GM19099 (cell line): ENCODE data around the gene PPFIA2.

ENCODE experiments used
- POLR2A ChIP-seq: IDR thresholded peaks from 3 replicates; pipeline ENCODE4 v1.6.1; 2011; ENCODE audit warnings: low read depth; ENCODE audit not compliant: insufficient read length; ENCODE audit errors: extremely low read depth

The PPFIA2 gene

DNA sequence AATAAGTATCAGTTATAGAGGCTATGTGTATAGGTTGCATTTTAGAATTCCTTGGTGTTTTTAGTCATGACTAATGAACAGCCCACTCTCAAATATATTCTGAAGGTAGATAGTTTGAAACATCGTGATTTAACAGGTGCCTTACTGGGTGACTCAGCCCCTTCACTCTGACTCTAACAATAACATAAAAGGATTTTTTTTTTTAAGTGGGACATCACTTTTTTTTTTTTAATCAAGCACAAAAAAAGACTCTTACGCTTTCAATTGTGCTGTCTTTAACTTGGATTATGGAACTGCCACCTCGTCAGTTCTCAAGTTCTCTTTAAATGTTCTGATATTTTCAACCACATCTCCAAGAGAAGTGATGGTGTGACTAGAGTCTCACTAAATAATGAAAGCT is 46.6 kb downstream of the PPFIA2 start:
- no peak for TF ChIP-seq POLR2A

DNA sequence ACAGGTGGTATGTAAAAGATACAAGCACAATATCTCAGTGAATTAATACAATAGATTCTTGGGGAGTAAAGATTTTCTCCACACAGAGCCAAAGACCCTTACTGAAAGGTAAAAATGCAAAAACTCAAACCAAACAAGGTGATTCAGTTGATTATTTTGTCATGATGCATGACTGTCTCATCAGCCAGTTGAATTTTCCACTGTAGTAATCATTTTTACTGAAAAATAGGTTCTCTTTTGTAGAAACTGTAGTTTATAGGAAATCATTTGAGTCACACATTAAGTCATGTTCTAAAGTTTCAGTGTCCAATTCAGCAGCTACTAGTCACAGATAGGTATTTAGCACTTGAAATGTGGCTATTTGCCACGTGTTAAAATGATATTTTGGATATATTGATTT is 53.6 kb downstream of the PPFIA2 start:
- no peak for TF ChIP-seq POLR2A

DNA sequence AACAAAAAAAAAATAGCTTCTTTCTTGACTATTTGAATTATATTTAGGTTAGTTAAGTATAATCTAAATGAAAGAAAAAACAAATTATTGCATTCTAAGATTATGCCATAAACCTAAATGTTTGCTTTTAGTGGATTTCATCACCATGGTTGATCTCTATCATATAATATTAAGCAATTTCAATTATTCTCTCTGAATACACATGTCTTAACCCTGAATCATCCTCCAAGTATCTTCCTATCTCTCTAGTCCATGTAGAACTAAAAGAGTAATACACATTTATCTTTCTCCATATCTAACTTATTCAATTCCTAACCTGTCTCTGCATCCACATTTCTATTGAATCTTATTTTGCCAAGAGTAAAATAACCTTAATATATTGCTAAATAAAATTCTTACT is 59.6 kb downstream of the PPFIA2 start:
- TF ChIP-seq POLR2A: no peak

DNA sequence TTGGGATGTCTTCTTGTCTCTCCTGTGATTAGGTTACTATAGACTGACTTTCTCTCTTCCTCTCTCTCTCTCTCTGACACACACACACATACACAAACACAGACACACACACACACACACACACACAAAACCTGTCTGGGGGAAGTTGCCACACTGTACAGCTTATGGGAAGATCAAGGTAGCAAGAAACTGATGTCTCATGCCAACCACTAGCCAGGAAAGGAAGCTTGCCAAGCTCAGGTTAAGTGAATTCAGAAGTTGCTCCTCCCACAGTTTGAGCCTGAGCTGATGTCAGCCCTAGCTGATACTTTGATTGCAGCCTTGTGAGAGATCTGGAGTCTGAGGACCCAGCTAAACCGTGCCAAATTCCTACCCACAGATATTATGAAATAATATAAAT is 67.1 kb downstream of the PPFIA2 start:
- TF ChIP-seq POLR2A: no peak

DNA sequence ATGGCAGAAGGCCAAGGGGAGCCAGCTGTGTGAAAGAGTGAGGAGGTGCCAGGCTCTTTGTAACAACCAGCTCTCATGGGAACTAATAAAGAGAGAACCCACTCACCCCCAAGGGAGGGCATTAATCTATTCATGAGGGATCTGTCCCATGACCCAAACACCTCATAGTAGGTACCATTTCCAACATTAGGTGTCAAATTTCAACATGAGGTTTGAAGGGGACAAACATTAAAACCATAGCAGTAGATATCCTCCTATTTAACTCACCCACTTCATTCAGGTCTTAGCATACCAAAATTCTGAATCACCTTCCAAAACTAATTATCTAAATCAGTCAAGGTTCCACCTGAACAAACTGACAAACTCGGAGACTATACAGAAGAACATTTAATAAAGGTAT is 75.3 kb downstream of the PPFIA2 start:
- no peak for TF ChIP-seq POLR2A

DNA sequence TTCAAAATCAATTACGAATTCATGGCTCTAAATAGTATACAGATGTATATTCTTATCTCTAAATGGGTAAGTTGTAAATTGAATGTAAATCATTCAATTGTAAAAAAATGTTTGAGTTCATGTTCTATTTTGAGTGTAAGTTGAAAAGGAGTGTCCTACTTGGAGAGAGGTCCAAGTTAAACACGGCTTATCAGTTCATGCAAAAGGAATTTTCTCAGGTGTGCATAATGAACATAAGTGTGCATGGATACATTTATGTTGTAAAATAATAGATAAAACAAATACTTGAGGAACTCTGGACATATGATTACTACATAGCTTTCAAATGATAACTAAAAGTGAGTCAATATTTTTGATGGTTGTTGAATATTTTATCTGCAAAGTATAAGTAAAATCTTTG is 79.5 kb downstream of the PPFIA2 start:
- TF ChIP-seq POLR2A: no peak

DNA sequence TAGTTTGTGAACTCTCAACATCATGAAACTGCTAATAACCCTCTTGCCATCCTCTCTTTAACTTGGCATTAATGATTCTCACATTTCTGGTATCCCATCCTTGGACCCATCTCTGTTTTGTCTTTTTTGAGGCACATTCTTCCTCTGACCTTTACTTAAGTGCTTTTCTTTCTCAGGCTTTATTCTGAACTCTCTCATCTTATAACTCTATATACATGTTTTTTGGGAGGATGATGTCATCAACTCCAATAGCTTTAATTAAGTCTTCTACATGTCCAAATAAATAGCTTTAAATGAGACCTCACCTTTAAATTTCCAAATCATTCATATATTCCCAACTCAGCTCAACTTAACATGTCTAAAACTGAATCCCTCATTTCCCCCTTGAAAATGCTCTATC is 88.4 kb downstream of the PPFIA2 start:
- TF ChIP-seq POLR2A: no peak

DNA sequence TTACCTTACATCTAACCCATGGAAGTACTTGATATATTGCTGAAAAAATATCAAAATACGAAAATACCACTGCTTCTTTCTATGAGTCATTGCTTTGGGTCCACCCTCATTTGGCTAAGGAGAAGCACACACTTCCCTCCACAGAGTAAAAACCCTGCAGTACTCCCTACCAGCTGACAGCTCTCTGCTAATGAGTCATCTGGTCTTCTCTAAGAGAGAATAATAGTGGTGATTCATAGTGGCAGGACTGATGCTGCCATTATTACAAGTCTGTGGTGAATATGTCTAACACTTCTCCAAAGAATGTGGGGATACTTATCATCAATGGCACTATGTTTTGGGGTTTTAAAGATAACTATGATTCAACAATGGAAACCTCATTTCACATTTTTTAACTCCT is 90.7 kb downstream of the PPFIA2 start:
- no peak for TF ChIP-seq POLR2A

DNA sequence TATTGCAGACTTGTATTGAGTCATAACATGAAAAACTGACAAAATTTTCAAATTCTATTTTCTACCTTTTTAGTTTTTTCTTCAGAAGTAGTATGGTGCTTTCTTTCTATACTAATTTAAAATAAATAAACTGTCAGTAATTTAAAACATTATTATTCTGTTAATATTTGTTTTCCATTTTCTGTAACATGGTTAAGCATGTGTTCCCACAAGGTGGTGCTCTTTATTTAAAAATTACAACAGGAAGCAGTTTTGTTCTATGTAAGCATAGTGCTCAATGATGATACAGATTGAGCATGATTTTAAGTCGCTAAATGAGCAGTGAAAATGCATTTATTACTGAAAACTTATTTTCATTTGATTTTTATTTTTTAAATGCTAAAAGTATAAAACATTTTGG is 114.6 kb downstream of the PPFIA2 start:
- TF ChIP-seq POLR2A: no peak

DNA sequence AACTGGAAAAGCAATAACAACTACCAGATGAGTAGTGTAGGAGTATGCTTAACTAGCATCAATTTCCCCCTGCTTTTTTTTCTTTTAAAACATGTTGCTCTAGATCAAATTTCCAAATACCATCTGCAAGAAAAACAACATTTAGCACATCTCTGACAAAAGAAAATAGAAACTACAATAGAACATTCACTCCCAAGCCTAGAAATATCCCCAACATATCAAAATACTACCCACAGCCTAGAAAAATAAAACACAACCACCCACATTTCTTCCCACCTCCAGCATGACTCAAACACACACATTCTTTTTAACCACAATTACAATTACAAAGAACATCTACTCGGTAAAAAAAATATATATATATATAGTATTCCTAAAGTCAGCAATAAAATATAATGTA is 120.0 kb downstream of the PPFIA2 start:
- no peak for TF ChIP-seq POLR2A

DNA sequence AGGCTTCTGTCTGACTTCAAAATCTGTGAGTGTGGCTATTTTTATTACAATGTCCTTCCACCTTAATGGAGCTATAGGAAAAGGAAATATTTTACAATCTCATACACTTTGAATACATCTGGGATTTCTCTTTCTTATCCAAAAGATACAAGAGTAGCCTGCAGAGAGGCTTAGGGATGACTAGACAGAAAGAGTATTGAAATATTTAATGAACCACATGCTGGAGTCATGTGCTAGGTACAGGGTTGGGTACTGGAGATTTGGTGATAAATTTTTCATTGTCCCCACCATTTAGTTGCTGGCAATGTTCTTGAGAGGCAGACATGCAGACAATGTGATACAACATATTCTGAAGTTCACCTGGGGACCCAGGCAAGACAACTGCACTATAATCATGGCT is 126.0 kb downstream of the PPFIA2 start:
- TF ChIP-seq POLR2A: no peak

DNA sequence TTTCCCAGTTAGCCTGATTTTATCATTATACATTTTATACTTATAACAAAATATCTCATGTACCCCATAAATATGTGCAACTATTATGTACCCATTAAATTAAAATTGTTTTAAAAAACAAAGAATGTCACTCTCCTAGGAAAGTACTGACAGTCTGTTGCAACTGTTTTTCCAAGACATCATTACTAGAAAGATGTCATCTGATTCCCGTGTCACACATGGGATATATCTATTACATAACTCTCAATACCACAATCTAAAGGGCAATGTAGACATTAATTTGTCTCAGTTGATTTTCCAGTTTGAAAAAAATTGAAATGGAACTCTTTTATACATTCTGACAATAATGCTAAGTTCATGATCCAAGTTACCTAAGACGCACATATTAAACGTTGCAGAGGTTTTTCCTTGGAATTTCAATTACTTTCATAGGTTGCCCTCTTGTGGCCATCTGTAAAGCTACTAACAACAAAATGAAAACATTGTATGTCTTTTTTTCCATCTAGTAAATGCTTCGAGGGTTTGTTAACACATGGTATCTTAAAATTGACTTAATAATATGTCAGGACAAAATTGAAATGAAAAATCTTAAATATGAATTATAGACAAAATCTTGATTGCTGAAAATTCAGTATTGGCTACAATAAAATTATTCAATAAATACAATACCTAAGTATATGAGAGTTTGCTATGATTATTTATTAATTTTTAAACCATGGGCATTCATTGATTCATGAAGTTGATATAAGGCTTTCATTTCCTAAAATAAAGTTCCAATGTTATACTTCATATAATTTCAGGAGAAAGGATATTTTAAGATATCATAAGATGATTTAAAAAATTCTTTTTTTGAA is 131.6 kb downstream of the PPFIA2 start:
- TF ChIP-seq POLR2A: no peak

DNA sequence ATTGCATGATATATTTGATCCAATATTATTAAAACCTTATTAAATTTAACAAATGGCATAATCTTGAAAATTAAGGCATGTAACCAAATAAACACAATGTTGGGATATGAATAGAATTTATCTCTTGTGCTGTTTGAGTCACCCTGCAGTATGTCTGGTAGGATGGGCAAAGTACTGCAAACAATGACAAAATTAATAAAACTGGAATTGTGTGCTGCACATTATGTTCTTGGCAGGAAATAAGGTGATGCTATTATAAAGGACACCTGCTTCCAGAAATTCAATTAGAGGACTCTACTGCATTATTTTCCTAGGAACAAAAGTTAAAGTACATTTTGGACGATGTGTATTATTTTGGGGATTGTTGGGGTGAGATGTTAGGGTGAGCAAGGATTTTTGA is 132.7 kb downstream of the PPFIA2 start:
- no peak for TF ChIP-seq POLR2A

DNA sequence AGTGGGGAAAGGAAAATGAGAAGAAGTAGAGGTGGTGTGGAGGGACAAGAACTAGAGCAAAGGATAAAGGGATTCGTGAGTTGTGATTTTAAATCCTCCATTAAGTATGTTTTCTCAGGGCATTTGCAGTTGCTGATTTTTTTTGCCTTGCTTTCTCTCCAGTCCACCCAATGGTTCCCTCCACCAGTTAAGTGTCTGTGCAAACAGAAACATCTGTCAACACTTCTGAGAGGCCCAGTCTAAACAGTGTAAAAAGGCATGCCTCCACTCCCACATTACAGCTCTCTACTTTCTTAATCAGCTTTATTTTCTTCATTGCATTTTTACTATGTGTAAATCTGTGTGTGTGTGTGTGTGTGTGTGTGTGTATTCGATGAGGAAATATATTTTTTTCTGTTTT is 141.2 kb downstream of the PPFIA2 start:
- TF ChIP-seq POLR2A: no peak

DNA sequence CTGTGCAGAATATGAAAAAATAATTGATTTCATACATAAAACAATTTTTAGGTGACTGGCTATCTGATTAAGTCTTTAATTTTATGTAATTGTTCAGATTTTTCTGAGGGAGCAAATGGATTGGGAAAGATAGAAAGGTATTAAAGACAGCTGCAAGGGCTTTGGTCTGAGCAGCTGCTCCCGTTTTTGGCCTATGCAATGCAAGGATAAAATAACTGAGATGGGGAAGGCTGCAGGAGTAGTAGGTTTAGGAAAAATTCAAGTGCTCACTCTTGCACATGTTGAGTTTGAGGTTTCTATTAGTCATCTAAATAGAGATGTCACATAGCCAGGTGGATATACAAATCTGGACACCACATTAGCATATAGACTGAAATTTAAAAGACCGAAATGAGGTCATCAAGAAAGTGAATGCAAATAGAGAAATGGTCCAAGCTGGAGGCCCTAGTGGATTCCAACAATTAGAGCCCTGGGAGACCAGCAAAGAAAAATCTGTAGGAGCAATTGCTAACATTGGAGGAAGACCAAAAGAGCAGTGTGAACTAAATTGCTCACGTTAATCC is 144.0 kb downstream of the PPFIA2 start:
- TF ChIP-seq POLR2A: no peak
